ENCODE results near the gene SSBP3. TPM values are rescaled to one million over a fixed set of nuclear protein-coding genes. Genes with fewer than 3 reads are reported as not detected.

SSBP3 gene
- total RNA-seq, 2 experiments from 2014 or later, result 109 to 111 TPM

GRCh38 chr1:54274448-54274847 lies 131.7 kb downstream of the SSBP3 start:
- ChIA-PET CTCF (no interaction called here), POLR2A (interaction anchor here (1.2 kb wide), 1 partner anchor 11 kb away, joined by 4 read pairs; no protein-coding TSS in a partner anchor)
- ATAC-seq, result no peak
- H3K4me3 Mint-ChIP-seq, result no peak overlapping the region
- H3K9me3 Mint-ChIP-seq (ENCODE audit: insufficient read depth), result no peaks in the 10 kb centered on the region
- peaks cover 14% of the 10 kb centered on the region for H3K36me3 Mint-ChIP-seq (ENCODE audit: low read depth)
- peak overlapping the region; percentile 77 for H3K27ac Mint-ChIP-seq
- DNase-seq, result no peak
- H3K27me3 Mint-ChIP-seq (ENCODE audit: low read depth), result no peaks in the 10 kb centered on the region
- peaks cover 61% of the 10 kb centered on the region for H3K4me1 Mint-ChIP-seq (ENCODE audit: low read depth)

- ChIA-PET CTCF (interaction anchor here (1.8 kb wide), 1 partner anchor 216 kb away, joined by 4 read pairs; no protein-coding TSS in a partner anchor), POLR2A (no interaction called here)
- no peak overlapping the region for H3K27ac Mint-ChIP-seq
- no peaks in the 10 kb centered on the region for H3K27me3 Mint-ChIP-seq (ENCODE audit: low read depth)
- H3K36me3 Mint-ChIP-seq (ENCODE audit: low read depth), result peaks cover 11% of the 10 kb centered on the region
- DNase-seq, result no peak
- peaks cover 54% of the 10 kb centered on the region for H3K4me1 Mint-ChIP-seq (ENCODE audit: low read depth)
- H3K4me3 Mint-ChIP-seq, result no peak overlapping the region
- ATAC-seq, result no peak
- no peaks in the 10 kb centered on the region for H3K9me3 Mint-ChIP-seq (ENCODE audit: insufficient read depth)
Observed at GRCh38 chr1:54273795-54274163, 132.4 kb downstream of the SSBP3 start.

GRCh38 chr1:54273092-54273794 lies 133.0 kb downstream of the SSBP3 start:
- POLR2A ChIA-PET, result interaction anchor here (0.9 kb wide), 1 partner anchor 83 kb away, joined by 3 read pairs; no protein-coding TSS in a partner anchor

GRCh38 chr1:54272772-54273091 lies 133.5 kb downstream of the SSBP3 start:
- H3K27ac Mint-ChIP-seq, result peak overlapping the region; percentile 17
- POLR2A ChIA-PET, result interaction anchor here (0.9 kb wide), 1 partner anchor 84 kb away, joined by 3 read pairs; no protein-coding TSS in a partner anchor
- no peak for DNase-seq

More at GRCh38 chr1:54273092-54273794, 133.0 kb downstream of the SSBP3 start:
- no peak for DNase-seq
- peaks cover 11% of the 10 kb centered on the region for H3K36me3 Mint-ChIP-seq (ENCODE audit: low read depth)
- H3K9me3 Mint-ChIP-seq (ENCODE audit: insufficient read depth), result no peaks in the 10 kb centered on the region
- H3K4me1 Mint-ChIP-seq (ENCODE audit: low read depth), result peaks cover 49% of the 10 kb centered on the region
- H3K27me3 Mint-ChIP-seq (ENCODE audit: low read depth), result no peaks in the 10 kb centered on the region
- H3K4me3 Mint-ChIP-seq, result no peak overlapping the region
- ATAC-seq, result no peak
- CTCF ChIA-PET, result interaction anchor here (1.0 to 1.8 kb wide), 2 partner anchors 12 to 216 kb away, joined by 3 to 4 read pairs; no protein-coding TSS in a partner anchor
- H3K27ac Mint-ChIP-seq, result peak overlapping the region; percentile 17

GRCh38 chr1:54272134-54272533 lies 134.1 kb downstream of the SSBP3 start:
- Mint-ChIP-seq H3K4me3 (no peak overlapping the region), H3K9me3 (ENCODE audit: insufficient read depth) (no peaks in the 10 kb centered on the region), H3K27ac (peak overlapping the region; percentile 39), H3K4me1 (ENCODE audit: low read depth) (peaks cover 38% of the 10 kb centered on the region), H3K36me3 (ENCODE audit: low read depth) (peaks cover 5% of the 10 kb centered on the region), H3K27me3 (ENCODE audit: low read depth) (no peaks in the 10 kb centered on the region)
- POLR2A ChIA-PET, result interaction anchor here (0.9 kb wide), 1 partner anchor 85 kb away, joined by 3 read pairs; no protein-coding TSS in a partner anchor
- no peak for ATAC-seq
- CTCF ChIA-PET, result interaction anchor here (0.6 to 1.8 kb wide), 3 partner anchors 13 to 218 kb away, joined by 3 to 4 read pairs (median 3); no protein-coding TSS in a partner anchor
- DNase-seq, result no peak

More at GRCh38 chr1:54272772-54273091, 133.5 kb downstream of the SSBP3 start:
- Mint-ChIP-seq H3K36me3 (ENCODE audit: low read depth) (peaks cover 9% of the 10 kb centered on the region), H3K9me3 (ENCODE audit: insufficient read depth) (no peaks in the 10 kb centered on the region), H3K27me3 (ENCODE audit: low read depth) (no peaks in the 10 kb centered on the region), H3K4me1 (ENCODE audit: low read depth) (peaks cover 44% of the 10 kb centered on the region), H3K4me3 (no peak overlapping the region)
- ATAC-seq, result no peak
- CTCF ChIA-PET, result interaction anchor here (1.0 to 1.8 kb wide), 2 partner anchors 12 to 217 kb away, joined by 3 to 4 read pairs; no protein-coding TSS in a partner anchor

- H3K27ac Mint-ChIP-seq, result no peak overlapping the region
- H3K4me3 Mint-ChIP-seq, result no peak overlapping the region
- ChIA-PET CTCF (interaction anchor here (0.6 kb wide), 1 partner anchor 32 kb away, joined by 3 read pairs; no protein-coding TSS in a partner anchor), POLR2A (no interaction called here)
- H3K36me3 Mint-ChIP-seq (ENCODE audit: low read depth), result no peaks in the 10 kb centered on the region
- no peaks in the 10 kb centered on the region for H3K27me3 Mint-ChIP-seq (ENCODE audit: low read depth)
- DNase-seq, result no peak
- no peak for ATAC-seq
- H3K4me1 Mint-ChIP-seq (ENCODE audit: low read depth), result peaks cover 31% of the 10 kb centered on the region
- no peaks in the 10 kb centered on the region for H3K9me3 Mint-ChIP-seq (ENCODE audit: insufficient read depth)
Observed at GRCh38 chr1:54271341-54271740, 134.9 kb downstream of the SSBP3 start.

GRCh38 chr1:54270543-54270942 lies 135.7 kb downstream of the SSBP3 start:
- Mint-ChIP-seq H3K4me3 (no peak overlapping the region), H3K27ac (peak overlapping the region; percentile 25), H3K9me3 (ENCODE audit: insufficient read depth) (no peaks in the 10 kb centered on the region), H3K4me1 (ENCODE audit: low read depth) (peaks cover 24% of the 10 kb centered on the region), H3K36me3 (ENCODE audit: low read depth) (no peaks in the 10 kb centered on the region), H3K27me3 (ENCODE audit: low read depth) (no peaks in the 10 kb centered on the region)
- ChIA-PET POLR2A (no interaction called here), CTCF (interaction anchor here (1.1 kb wide), 1 partner anchor 219 kb away, joined by 5 read pairs; no protein-coding TSS in a partner anchor)
- ATAC-seq (peak; percentile 48), DNase-seq (no peak)

GRCh38 chr1:54268762-54269297 lies 137.4 kb downstream of the SSBP3 start:
- DNase-seq (no peak), ATAC-seq (no peak)
- H3K9me3 Mint-ChIP-seq (ENCODE audit: insufficient read depth), result no peaks in the 10 kb centered on the region
- H3K4me3 Mint-ChIP-seq, result no peak overlapping the region
- H3K27ac Mint-ChIP-seq, result no peak overlapping the region
- ChIA-PET CTCF (interaction anchor here (0.9 to 1.1 kb wide), 3 partner anchors 18 to 533 kb away, joined by 3 read pairs; partner anchors contain the start of gene TTC22), POLR2A (interaction anchor here (1.2 kb wide), 2 partner anchors 8 to 16 kb away, joined by 3 to 4 read pairs; no protein-coding TSS in a partner anchor)
- H3K4me1 Mint-ChIP-seq (ENCODE audit: low read depth), result peaks cover 21% of the 10 kb centered on the region
- peaks cover 6% of the 10 kb centered on the region for H3K36me3 Mint-ChIP-seq (ENCODE audit: low read depth)
- no peaks in the 10 kb centered on the region for H3K27me3 Mint-ChIP-seq (ENCODE audit: low read depth)

GRCh38 chr1:54267815-54268761 lies 138.1 kb downstream of the SSBP3 start:
- ChIA-PET CTCF (interaction anchor here (0.9 to 1.1 kb wide), 5 partner anchors 19 to 533 kb away, joined by 3 read pairs; partner anchors contain the start of gene TTC22), POLR2A (interaction anchor here (1.2 kb wide), 1 partner anchor 7 kb away, joined by 4 read pairs; no protein-coding TSS in a partner anchor)
- Mint-ChIP-seq H3K36me3 (ENCODE audit: low read depth) (peaks cover 6% of the 10 kb centered on the region), H3K4me1 (ENCODE audit: low read depth) (peaks cover 25% of the 10 kb centered on the region), H3K27me3 (ENCODE audit: low read depth) (no peaks in the 10 kb centered on the region), H3K9me3 (ENCODE audit: insufficient read depth) (no peaks in the 10 kb centered on the region), H3K4me3 (no peak overlapping the region), H3K27ac (no peak overlapping the region)
- no peak for ATAC-seq
- DNase-seq, result no peak

GRCh38 chr1:54266908-54267307 lies 139.3 kb downstream of the SSBP3 start:
- Mint-ChIP-seq H3K9me3 (ENCODE audit: insufficient read depth) (no peaks in the 10 kb centered on the region), H3K4me1 (ENCODE audit: low read depth) (peaks cover 23% of the 10 kb centered on the region), H3K36me3 (ENCODE audit: low read depth) (peaks cover 6% of the 10 kb centered on the region), H3K4me3 (no peak overlapping the region), H3K27ac (no peak overlapping the region), H3K27me3 (ENCODE audit: low read depth) (no peaks in the 10 kb centered on the region)
- ChIA-PET CTCF (interaction anchor here (1.0 kb wide), 1 partner anchor 222 kb away, joined by 3 read pairs; no protein-coding TSS in a partner anchor), POLR2A (no interaction called here)
- no peak for DNase-seq
- no peak for ATAC-seq

- H3K4me3 Mint-ChIP-seq, result no peak overlapping the region
- ChIA-PET POLR2A (no interaction called here), CTCF (no interaction called here)
- peaks cover 23% of the 10 kb centered on the region for H3K4me1 Mint-ChIP-seq (ENCODE audit: low read depth)
- no peak overlapping the region for H3K27ac Mint-ChIP-seq
- no peak for ATAC-seq
- H3K36me3 Mint-ChIP-seq (ENCODE audit: low read depth), result peaks cover 6% of the 10 kb centered on the region
- H3K9me3 Mint-ChIP-seq (ENCODE audit: insufficient read depth), result no peaks in the 10 kb centered on the region
- H3K27me3 Mint-ChIP-seq (ENCODE audit: low read depth), result no peaks in the 10 kb centered on the region
- no peak for DNase-seq
Observed at GRCh38 chr1:54266195-54266594, 140.0 kb downstream of the SSBP3 start.

Measured in activated CD8-positive, alpha-beta T cell treated with anti-CD3 and anti-CD28 coated beads, Interleukin-2, amount 10 ng/mL, durations not matched to agents 7 days and 5 days (primary cell).